Neuron (in vitro differentiated cells): ENCODE results near the gene THSD7B.
"Not testable (repeated sequence)": the region's sequence is repeated elsewhere in the genome, so short reads cannot be mapped to it uniquely, and the experiment has no call there.

Experiments used
- H2AFZ ChIP-seq: one replicate; pipeline ENCODE4 v1.6.1; 2013; ENCODE audit warnings: low read depth, mild to moderate bottlenecking, inconsistent platforms, low read length, moderate library complexity
- H3K27me3 ChIP-seq: one replicate; pipeline ENCODE4 v1.6.1; 2013; ENCODE audit warnings: low read length; ENCODE audit not compliant: insufficient read depth
- H3K36me3 ChIP-seq: one replicate; pipeline ENCODE4 v1.6.1; 2013; ENCODE audit warnings: low read length; ENCODE audit not compliant: insufficient read depth
- H3K4me1 ChIP-seq: one replicate; pipeline ENCODE4 v1.6.1; 2013; ENCODE audit warnings: low read length; ENCODE audit not compliant: insufficient read depth
- H3K4me3 ChIP-seq: 2 replicates; pipeline ENCODE4 v1.5.1; 2013; ENCODE audit warnings: mild to moderate bottlenecking, low read length, moderate library complexity
- H3K9me3 ChIP-seq: one replicate; pipeline ENCODE4 v1.6.1; 2013; ENCODE audit warnings: low read length

The THSD7B gene

DNA sequence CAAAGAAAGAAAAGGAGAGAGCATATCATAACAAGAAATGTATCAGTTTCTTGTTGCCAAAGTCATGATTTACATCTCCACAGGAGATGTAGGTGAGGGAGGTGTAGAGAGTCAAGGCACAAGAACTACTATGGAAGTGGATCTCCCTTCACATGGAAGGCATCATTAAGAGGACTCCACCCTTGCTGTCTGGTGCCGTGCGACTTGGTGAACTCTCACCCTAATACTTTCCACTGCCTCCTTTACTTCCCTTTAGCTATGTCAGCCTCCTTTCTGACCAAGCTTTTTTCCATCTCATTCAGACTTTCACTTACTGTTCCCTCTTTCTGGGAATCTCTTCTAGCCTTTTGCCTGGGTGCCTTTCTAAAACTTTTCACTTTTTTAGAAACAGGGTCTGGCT, 490.0 kb downstream of the THSD7B start:
- H3K36me3 ChIP-seq = no peaks in the 10 kb centered on the region
- no peaks in the 10 kb centered on the region for H3K4me1 ChIP-seq
- no peaks in the 10 kb centered on the region for H3K9me3 ChIP-seq
- H2AFZ ChIP-seq = no peak overlapping the region
- no peaks in the 10 kb centered on the region for H3K27me3 ChIP-seq
- H3K4me3 ChIP-seq = no peak overlapping the region

GRCh38 chr2:137255990-137256389, 490.6 kb downstream of the THSD7B start:
- Histone ChIP-seq H3K27me3 (no peaks in the 10 kb centered on the region), H3K4me3 (no peak overlapping the region), H2AFZ (no peak overlapping the region), H3K9me3 (no peaks in the 10 kb centered on the region), H3K4me1 (no peaks in the 10 kb centered on the region), H3K36me3 (no peaks in the 10 kb centered on the region)

DNA sequence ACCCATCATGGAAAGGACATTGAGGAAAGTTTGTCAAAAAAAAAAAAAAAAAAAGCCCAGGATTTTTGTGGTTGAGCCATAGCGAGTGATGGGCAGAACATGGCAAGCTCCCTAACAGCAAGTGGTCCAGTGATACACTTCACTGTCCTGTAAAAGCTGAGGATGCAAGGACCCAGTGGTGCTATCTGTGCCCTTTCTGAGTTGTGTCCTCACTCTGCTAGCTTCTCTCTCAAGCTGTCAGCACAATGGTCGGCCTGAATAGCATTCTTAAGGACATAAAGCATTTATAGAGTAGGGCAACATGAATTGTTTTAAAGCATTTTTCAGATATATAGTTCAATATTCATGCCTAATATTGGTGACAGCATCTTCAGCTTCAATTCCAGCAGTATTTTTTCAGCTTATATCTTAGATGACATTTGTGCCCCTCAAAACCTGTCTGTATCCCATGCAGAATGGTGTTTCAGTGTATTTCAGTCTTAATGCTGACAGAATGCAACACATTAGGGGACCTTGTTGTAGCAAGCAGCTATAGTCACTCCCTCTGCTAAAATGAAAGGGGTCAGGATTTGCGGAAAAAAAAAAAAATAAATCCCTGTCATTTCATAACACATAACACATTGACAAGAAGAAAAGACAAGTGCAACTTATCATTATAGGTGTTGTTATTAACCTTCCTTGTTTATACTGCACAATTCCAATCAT, 496.7 kb downstream of the THSD7B start:
- H3K4me3 ChIP-seq = no peak overlapping the region
- H3K36me3 ChIP-seq = no peaks in the 10 kb centered on the region
- H3K4me1 ChIP-seq = no peaks in the 10 kb centered on the region
- H3K27me3 ChIP-seq = no peaks in the 10 kb centered on the region
- no peak overlapping the region for H2AFZ ChIP-seq
- no peaks in the 10 kb centered on the region for H3K9me3 ChIP-seq

DNA sequence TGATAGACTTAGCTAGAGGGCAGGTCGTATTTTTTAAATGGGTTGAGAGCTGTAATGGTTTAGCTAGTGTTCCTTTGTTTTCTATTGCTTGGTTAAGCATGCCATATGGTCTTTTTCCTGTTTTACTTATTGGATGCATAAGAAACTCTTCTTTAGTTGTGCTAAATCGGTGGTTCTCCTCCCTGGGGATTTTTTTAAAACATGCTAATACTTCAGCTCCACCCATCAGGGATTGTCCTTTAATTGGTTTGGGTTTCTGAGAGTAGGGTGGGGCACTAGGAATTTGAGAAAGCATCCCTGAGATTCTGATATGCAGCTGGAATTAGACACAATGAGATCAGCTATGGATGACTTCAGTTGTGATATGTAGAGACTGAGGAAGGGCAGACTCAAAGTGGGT, 497.2 kb downstream of the THSD7B start:
- Histone ChIP-seq H3K36me3 (no peaks in the 10 kb centered on the region), H3K4me1 (no peaks in the 10 kb centered on the region), H3K4me3 (no peak overlapping the region), H2AFZ (no peak overlapping the region), H3K9me3 (no peaks in the 10 kb centered on the region), H3K27me3 (no peaks in the 10 kb centered on the region)

GRCh38 chr2:137287913-137288639, 522.7 kb downstream of the THSD7B start:
- no peaks in the 10 kb centered on the region for H3K36me3 ChIP-seq
- H3K4me1 ChIP-seq = no peaks in the 10 kb centered on the region
- no peaks in the 10 kb centered on the region for H3K27me3 ChIP-seq
- H3K9me3 ChIP-seq = no peaks in the 10 kb centered on the region
- H3K4me3 ChIP-seq = no peak overlapping the region
- no peak overlapping the region for H2AFZ ChIP-seq

- no peaks in the 10 kb centered on the region for H3K4me1 ChIP-seq
- no peaks in the 10 kb centered on the region for H3K9me3 ChIP-seq
- H2AFZ ChIP-seq = no peak overlapping the region
- no peaks in the 10 kb centered on the region for H3K36me3 ChIP-seq
- no peak overlapping the region for H3K4me3 ChIP-seq
- H3K27me3 ChIP-seq = no peaks in the 10 kb centered on the region
These were observed 526.7 kb downstream of the THSD7B start for GRCh38 chr2:137291836-137292570.

DNA sequence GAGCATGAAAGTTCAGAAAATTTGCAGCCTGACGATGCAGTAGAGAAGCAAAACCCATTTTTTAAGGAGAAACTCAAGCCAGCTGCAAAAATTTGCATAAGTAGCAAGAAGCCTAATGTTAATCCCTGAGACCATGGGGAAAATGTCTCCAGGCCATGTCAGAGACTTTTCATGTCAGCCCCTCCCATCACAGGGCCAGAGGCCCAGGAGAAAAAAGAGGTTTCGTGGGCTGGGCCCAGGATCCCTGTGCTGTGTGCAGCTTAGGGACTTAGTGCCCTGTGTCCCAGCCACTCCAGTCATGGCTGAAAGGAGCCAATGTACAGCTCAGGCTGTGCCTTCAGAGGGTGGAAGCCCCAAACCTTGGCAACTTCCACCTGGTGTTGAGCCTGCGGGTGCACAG, 533.0 kb downstream of the THSD7B start:
- Histone ChIP-seq H3K4me1 (no peaks in the 10 kb centered on the region), H2AFZ (no peak overlapping the region), H3K27me3 (no peaks in the 10 kb centered on the region), H3K9me3 (no peaks in the 10 kb centered on the region), H3K36me3 (no peaks in the 10 kb centered on the region), H3K4me3 (no peak overlapping the region)

- Histone ChIP-seq H3K4me1 (no peaks in the 10 kb centered on the region), H2AFZ (no peak overlapping the region), H3K9me3 (no peaks in the 10 kb centered on the region), H3K4me3 (no peak overlapping the region), H3K36me3 (no peaks in the 10 kb centered on the region), H3K27me3 (no peaks in the 10 kb centered on the region)
These were observed 535.6 kb downstream of the THSD7B start for GRCh38 chr2:137300987-137301386.

DNA sequence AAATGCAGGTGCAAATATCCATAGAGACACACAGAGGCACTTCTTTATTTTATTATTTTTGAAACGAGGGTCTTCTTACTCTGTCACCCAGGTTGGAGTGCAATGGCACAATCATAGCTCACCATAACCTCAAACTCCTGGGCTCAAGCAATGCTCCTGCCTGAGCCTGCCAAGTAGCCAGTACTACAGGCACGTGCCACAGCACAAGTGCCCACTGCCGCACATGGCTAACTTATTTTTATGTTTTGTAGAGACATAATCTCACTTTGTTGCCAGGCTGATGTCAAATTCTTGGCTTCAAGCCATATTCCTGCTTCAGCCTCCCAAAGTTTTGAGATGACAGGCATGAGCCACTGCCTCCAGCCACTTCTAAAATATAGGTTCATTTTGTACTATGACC, 537.6 kb downstream of the THSD7B start:
- Histone ChIP-seq H3K4me3 (no peak overlapping the region), H3K4me1 (no peaks in the 10 kb centered on the region), H3K9me3 (no peaks in the 10 kb centered on the region), H2AFZ (no peak overlapping the region), H3K27me3 (no peaks in the 10 kb centered on the region), H3K36me3 (no peaks in the 10 kb centered on the region)

- Histone ChIP-seq H3K4me1 (no peaks in the 10 kb centered on the region), H3K36me3 (no peaks in the 10 kb centered on the region), H3K9me3 (no peaks in the 10 kb centered on the region), H3K4me3 (no peak overlapping the region), H2AFZ (no peak overlapping the region), H3K27me3 (no peaks in the 10 kb centered on the region)
These were observed 550.7 kb downstream of the THSD7B start for GRCh38 chr2:137316075-137316474.

DNA sequence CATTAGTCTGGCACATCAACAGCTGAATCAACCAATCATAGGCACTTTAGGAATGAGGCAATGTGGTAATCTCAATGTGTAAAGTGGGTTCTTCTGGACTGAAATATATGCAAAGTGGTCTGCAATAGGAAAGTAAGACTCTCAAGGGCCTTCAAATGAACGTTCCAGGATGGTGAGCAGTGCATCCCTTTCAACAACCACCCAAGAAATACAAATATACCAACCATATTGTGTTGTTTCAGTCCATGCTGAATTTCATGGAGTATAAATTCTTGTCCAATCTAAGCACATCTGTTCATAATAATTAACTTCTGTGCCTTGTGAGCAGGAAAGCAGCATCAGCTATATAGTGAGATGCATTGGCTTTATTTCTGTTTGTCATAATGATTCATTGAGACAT, 556.2 kb downstream of the THSD7B start:
- H3K36me3 ChIP-seq = no peaks in the 10 kb centered on the region
- H3K4me1 ChIP-seq = no peaks in the 10 kb centered on the region
- H3K4me3 ChIP-seq = no peak overlapping the region
- H2AFZ ChIP-seq = no peak overlapping the region
- no peaks in the 10 kb centered on the region for H3K9me3 ChIP-seq
- no peaks in the 10 kb centered on the region for H3K27me3 ChIP-seq

DNA sequence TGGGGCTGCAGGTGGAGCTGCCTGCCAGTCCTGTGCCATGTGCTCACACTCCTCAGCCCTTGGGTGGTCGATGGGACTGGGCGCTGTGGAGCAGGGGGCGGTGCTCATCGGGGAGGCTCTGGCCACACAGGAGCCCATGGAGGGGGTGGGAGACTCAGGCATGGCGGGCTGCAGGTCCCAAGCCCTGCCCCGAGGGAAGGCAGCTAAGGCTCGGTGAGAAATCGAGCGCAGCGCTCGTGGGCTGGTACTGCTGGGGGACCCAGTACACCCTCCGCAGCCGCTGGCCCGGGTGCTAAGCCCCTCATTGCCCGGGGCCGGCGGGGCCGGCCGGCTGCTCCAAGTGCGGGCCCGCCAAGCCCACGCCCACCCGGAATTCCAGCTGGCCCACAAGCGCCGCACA, 566.2 kb downstream of the THSD7B start:
- not testable (repeated sequence) for H3K9me3 ChIP-seq, H3K36me3 ChIP-seq, H3K4me3 ChIP-seq, H2AFZ ChIP-seq, H3K27me3 ChIP-seq, H3K4me1 ChIP-seq

GRCh38 chr2:137333386-137334165, 568.2 kb downstream of the THSD7B start:
- no peaks in the 10 kb centered on the region for H3K4me1 ChIP-seq
- no peaks in the 10 kb centered on the region for H3K36me3 ChIP-seq
- no peak overlapping the region for H2AFZ ChIP-seq
- no peaks in the 10 kb centered on the region for H3K9me3 ChIP-seq
- no peak overlapping the region for H3K4me3 ChIP-seq
- H3K27me3 ChIP-seq = no peaks in the 10 kb centered on the region
